KMS-11 (cell line): Measurements from ENCODE around the gene CD38.
A peak's percentile ranks its signal among the peaks of the same experiment; 100 is the strongest.

Experiments
- H2AFZ ChIP-seq: fragments of 200-600 bp; sonication (generic); 2 replicates; pipeline ENCODE4 v1.6.1; 2016; ENCODE audit warnings: antibody characterized with exemption, mixed run types, low read depth
- H3K27ac ChIP-seq: fragments of 200-600 bp; sonication (generic); 2 replicates; pipeline ENCODE4 v1.6.1; 2016; ENCODE audit warnings: mild to moderate bottlenecking, mixed run types
- H3K27me3 ChIP-seq: fragments of 200-600 bp; sonication (generic); 2 replicates; pipeline ENCODE4 v1.6.1; 2017; ENCODE audit warnings: mild to moderate bottlenecking, low read depth, mixed run types, moderate library complexity; ENCODE audit not compliant: insufficient read depth
- H3K36me3 ChIP-seq: fragments of 200-600 bp; sonication (generic); 2 replicates; pipeline ENCODE4 v1.6.1; 2017; ENCODE audit warnings: mild to moderate bottlenecking, mixed run types; ENCODE audit not compliant: insufficient read depth
- H3K4me1 ChIP-seq: fragments of 200-600 bp; sonication (generic); 2 replicates; pipeline ENCODE4 v1.6.1; 2016; ENCODE audit warnings: mild to moderate bottlenecking, low read depth, mixed run types; ENCODE audit not compliant: poor library complexity, severe bottlenecking
- H3K4me2 ChIP-seq: fragments of 200-600 bp; sonication (generic); 2 replicates; pipeline ENCODE4 v1.7.0; 2016; ENCODE audit warnings: mild to moderate bottlenecking, mixed run types
- H3K4me3 ChIP-seq: fragments of 200-600 bp; sonication (generic); IDR thresholded peaks from 2 replicates; pipeline ENCODE4 v1.6.1; 2017; ENCODE audit warnings: low read depth, low read length, mixed read lengths; ENCODE audit not compliant: insufficient read depth
- H3K79me2 ChIP-seq: fragments of 200-600 bp; sonication (generic); 2 replicates; pipeline ENCODE4 v1.6.1; 2016; ENCODE audit warnings: low read depth, mixed run types; ENCODE audit not compliant: insufficient read depth
- H3K9ac ChIP-seq: fragments of 200-600 bp; sonication (generic); 2 replicates; pipeline ENCODE4 v1.6.1; 2016; ENCODE audit warnings: mild to moderate bottlenecking, mixed run types
- H4K20me1 ChIP-seq: fragments of 200-600 bp; sonication (generic); 2 replicates; pipeline ENCODE4 v1.6.1; 2016; ENCODE audit warnings: mild to moderate bottlenecking, mixed run types; ENCODE audit not compliant: insufficient read depth
- TF ChIP-seq, protein P1 (sequence below): fragments of 200-600 bp; sonication (generic); conservative IDR thresholded peaks from 2 replicates; pipeline ENCODE4 v1.6.1; 2017; ENCODE audit warnings: low read depth, mild to moderate bottlenecking, antibody characterized with exemption, low read length, moderate library complexity, mixed read lengths

Gene CD38

DNA sequence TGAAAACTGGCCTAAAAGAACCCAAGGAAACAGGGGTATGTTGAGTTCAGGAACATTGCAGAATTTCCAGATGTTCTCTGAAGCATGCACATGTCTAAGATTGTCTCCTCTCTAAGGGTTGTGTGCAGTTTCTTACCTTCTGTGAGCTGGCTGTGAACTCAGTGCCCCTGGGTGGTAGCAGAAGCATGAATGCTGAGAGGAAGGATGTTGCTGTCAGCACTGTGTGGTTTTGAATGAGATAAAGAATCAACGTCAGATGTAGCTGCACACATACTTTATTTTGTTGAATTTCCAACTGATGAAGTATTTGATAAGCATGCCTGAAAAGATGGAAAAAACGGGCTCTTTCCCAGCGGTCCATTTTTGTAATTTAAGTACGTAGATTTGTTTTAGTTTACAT, 23.8 kb upstream of the CD38 start:
- H3K27me3 ChIP-seq, result no peaks in the 10 kb centered on the region
- no peaks in the 10 kb centered on the region for H4K20me1 ChIP-seq
- H3K27ac ChIP-seq, result no peak overlapping the region
- H3K4me3 ChIP-seq, result no peak overlapping the region
- H3K4me1 ChIP-seq, result peaks cover 45% of the 10 kb centered on the region
- H3K9ac ChIP-seq, result no peak overlapping the region
- peak overlapping the region; percentile 25; the same call in 1 of the 2 replicates for H3K4me2 ChIP-seq
- TF ChIP-seq, protein P1, sequence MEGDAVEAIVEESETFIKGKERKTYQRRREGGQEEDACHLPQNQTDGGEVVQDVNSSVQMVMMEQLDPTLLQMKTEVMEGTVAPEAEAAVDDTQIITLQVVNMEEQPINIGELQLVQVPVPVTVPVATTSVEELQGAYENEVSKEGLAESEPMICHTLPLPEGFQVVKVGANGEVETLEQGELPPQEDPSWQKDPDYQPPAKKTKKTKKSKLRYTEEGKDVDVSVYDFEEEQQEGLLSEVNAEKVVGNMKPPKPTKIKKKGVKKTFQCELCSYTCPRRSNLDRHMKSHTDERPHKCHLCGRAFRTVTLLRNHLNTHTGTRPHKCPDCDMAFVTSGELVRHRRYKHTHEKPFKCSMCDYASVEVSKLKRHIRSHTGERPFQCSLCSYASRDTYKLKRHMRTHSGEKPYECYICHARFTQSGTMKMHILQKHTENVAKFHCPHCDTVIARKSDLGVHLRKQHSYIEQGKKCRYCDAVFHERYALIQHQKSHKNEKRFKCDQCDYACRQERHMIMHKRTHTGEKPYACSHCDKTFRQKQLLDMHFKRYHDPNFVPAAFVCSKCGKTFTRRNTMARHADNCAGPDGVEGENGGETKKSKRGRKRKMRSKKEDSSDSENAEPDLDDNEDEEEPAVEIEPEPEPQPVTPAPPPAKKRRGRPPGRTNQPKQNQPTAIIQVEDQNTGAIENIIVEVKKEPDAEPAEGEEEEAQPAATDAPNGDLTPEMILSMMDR, result no peak
- no peaks in the 10 kb centered on the region for H3K79me2 ChIP-seq
- H3K36me3 ChIP-seq, result no peaks in the 10 kb centered on the region
- H2AFZ ChIP-seq, result no peak overlapping the region

- Histone ChIP-seq H3K9ac (no peak overlapping the region), H3K4me2 (peak overlapping the region; percentile 57), H3K79me2 (no peaks in the 10 kb centered on the region), H3K4me1 (peaks cover 49% of the 10 kb centered on the region), H3K36me3 (no peaks in the 10 kb centered on the region), H3K4me3 (no peak overlapping the region), H4K20me1 (no peaks in the 10 kb centered on the region), H3K27me3 (no peaks in the 10 kb centered on the region), H3K27ac (peak overlapping the region; percentile 33; the same call in 1 of the 2 replicates), H2AFZ (peak overlapping the region; percentile 27; the same call in 1 of the 2 replicates)
- TF ChIP-seq, protein P1, result no peak
These were observed 22.6 kb upstream of the CD38 start for GRCh38 chr4:15755321-15756155.

DNA sequence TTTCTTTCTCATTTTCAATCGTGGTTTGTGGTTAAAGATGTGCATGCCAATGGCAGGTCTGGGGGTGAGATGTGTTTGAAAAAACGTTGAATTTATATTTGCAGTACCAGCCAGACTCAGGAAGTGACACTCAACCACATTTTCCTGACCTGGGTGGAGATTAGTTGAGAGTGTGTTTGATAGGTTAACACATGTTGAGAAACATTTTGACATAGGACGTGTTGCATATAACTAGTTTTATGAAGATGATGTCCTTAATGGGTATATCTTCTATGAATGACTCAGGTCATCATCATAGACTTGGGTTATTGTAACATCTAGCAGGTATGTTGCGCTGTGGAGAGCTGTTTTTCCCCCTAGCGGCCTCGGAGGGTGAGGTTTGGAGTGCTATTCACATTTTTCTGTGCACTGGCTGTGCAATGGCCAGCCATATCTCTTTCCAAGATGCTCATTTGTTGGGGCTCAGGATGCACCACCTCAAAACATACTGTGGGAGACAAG, 21.7 kb upstream of the CD38 start:
- Histone ChIP-seq H3K4me3 (no peak overlapping the region), H3K27me3 (no peaks in the 10 kb centered on the region), H3K9ac (no peak overlapping the region; the same call in 1 of the 2 replicates), H3K36me3 (no peaks in the 10 kb centered on the region), H2AFZ (peak overlapping the region; percentile 27; the same call in 1 of the 2 replicates), H3K27ac (peak overlapping the region; percentile 33), H3K4me1 (peaks cover 58% of the 10 kb centered on the region), H4K20me1 (no peaks in the 10 kb centered on the region), H3K4me2 (peak overlapping the region; percentile 57), H3K79me2 (no peaks in the 10 kb centered on the region)
- TF ChIP-seq, protein P1, result peak; percentile 66

DNA sequence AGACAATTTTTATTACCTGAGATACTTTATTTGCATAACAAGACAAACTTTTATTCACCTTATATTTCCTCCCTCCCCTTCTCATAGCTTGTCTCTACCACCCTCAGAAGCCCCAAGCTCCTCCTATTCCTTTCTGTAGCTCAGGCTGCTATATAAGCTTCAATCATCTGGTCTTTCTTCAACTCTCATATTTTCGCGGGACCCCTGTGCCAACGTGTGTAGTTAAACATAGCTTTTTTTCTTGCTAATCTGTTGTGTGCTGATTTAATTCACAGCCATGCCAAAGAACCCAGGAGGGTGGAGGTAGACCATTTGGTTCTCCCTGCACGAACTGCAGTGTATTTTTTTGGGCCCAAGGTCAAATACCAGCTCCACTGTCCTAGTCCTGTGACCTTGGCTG, 21.1 kb upstream of the CD38 start:
- Histone ChIP-seq H3K4me2 (peak overlapping the region; percentile 57), H3K36me3 (no peaks in the 10 kb centered on the region), H3K4me1 (peaks cover 62% of the 10 kb centered on the region), H4K20me1 (no peaks in the 10 kb centered on the region), H3K79me2 (no peaks in the 10 kb centered on the region), H3K27me3 (no peaks in the 10 kb centered on the region), H3K27ac (peak overlapping the region; percentile 33), H2AFZ (peak overlapping the region; percentile 27; the same call in 1 of the 2 replicates), H3K9ac (no peak overlapping the region; the same call in 1 of the 2 replicates), H3K4me3 (no peak overlapping the region)
- TF ChIP-seq, protein P1, result no peak
